HG02852 (cell line): ENCODE data around the gene CPA5.
"Not testable (repeated sequence)": the region's sequence is repeated elsewhere in the genome, so short reads cannot be mapped to it uniquely, and the experiment has no call there.

ENCODE experiments used
- ATAC-seq: cut with Tn5 transposase; IDR thresholded peaks from one replicate; pipeline ENCODE4 v1.9.1; 2021; ENCODE audit warnings: mild to moderate bottlenecking, moderate library complexity; ENCODE audit not compliant: unreplicated experiment

CPA5 gene

DNA sequence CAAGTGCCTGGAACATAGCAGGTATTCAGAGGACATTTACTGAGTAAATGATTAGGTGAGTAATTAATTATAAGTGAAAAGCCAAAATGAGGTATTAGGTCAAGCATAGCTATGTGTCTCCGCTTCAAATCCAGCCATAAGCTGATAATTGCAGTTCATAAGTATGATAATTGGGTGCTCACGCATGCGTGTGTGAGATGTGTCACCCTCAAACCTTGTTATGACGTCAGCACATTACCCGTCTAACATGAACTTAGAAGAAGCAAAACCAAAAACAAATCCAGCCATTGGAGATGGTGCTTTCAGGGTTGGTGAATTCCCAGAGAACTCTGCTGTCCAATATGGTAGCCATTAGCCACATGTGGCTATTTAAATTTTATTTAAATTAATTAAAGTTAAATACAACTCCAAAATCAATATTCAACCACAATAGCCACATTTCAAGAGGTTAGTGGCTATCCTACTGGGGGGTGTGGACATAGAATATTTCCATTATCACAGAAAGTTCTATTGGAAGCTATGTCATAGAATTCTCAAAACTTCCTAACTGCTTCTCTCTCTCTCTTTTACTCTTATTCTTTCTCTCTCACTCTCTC is at the start of gene CPA5:
TSS of gene CPA5 (plus strand) at position 546 of the 596 bp plus-strand sequence. CDS start 1,670 bp downstream, outside the sequence.
- no peak for ATAC-seq

- ATAC-seq: no peak
These were observed 48.2 kb upstream of the CPA5 start for GRCh38 chr7:130296221-130296951.

- no peak for ATAC-seq
These were observed 46.7 kb upstream of the CPA5 start for GRCh38 chr7:130297628-130298543.

DNA sequence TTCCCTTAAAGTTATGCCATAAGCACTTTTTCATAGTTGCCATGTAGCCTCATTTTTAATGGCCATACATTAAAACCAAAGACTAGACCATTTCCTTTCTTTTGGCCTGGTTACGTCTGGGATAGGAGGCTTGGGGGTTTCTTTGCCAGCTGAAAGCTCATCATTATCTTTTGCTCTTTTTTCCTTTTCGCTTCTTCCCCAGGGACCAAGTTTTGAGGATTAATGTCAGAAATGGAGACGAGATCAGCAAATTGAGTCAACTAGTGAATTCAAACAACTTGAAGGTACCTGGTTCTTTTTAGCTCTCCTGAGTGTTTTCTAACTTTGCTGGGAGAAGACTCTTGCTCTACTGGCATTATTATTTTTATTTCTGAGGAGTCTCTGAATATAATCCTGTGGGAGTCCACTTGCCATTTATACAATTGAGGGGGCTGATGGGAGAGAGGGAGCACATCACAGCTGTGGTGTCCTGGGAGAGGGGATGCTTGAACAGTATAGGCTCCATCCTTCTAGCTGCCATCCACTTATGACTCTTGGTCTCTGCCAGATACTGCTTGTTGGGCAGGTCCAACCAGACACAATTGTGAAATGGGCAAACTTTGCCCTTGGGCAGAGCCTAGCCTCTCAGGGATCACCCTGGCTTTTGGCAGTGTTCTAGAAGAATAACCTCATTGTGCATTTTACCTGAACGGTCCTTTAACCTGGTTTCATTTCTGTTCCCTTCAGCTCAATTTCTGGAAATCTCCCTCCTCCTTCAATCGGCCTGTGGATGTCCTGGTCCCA is 45.9 kb upstream of the CPA5 start:
- ATAC-seq: no peak

DNA sequence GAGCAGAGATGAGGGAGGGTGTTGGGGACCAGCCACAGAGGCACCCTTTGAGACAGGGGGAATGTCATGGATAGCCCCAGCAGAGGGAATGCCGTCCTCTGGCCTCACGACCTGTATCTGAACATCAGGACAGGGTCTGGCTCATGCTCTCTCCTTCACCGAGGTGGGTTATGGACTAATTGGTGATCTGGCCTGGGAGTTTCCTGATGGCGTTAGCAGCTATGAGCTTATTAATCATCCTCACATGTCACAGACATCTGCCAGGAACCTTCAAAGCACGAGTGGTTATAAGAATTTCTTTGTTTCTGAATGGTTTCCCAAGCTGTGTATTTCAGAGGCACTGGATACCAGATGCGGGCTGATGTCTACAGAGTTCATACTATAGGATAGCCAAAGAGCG is 44.8 kb upstream of the CPA5 start:
- ATAC-seq: no peak

DNA sequence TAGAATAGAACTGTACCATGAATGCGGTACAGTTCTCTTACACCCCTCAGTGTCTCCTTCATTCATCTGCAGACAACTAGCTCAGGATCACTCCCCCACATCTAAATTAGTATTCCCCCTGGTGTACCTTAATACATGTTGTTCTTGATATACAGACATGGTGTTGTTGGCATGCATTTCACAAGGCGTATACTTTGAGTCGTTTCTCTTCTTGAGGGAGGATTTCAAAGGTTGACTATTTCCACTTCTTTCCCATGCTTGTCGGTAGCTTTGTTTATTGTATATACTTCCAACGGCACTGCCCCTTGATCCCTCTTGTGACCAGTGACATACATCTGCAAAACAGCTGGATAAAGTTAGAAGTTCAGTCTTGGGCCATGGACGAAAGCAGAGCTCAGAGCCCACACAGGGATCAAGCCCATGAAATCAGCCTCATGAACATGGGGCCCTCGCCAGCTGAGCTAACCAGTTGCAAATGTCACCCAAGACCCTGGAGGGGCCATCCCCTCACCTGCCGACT is 43.1 kb upstream of the CPA5 start:
- ATAC-seq: no peak

DNA sequence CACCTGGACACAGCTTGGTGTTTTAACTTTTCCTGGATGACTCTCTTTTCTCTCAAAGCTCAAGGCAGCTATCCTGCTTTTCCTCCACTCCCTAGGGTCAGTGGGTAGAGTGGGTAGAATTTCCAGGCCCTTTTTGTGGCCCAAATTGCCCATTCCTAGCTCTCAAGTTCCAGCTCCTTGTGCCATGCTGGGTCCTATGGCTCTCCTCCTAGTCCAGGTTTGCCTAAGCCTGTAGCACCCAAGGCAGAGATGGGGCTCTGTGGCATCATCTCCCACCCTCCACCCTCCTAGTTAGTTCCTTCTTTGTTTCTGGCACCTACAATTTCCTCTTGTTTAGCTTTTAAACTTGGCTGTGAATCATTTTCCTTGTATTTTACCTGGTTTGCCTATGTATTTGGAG is 42.0 kb upstream of the CPA5 start:
- no peak for ATAC-seq

GRCh38 chr7:130303127-130303526 is 41.5 kb upstream of the CPA5 start:
- ATAC-seq: no peak

- ATAC-seq: no peak
These were observed 41.1 kb upstream of the CPA5 start for GRCh38 chr7:130303551-130303950.

DNA sequence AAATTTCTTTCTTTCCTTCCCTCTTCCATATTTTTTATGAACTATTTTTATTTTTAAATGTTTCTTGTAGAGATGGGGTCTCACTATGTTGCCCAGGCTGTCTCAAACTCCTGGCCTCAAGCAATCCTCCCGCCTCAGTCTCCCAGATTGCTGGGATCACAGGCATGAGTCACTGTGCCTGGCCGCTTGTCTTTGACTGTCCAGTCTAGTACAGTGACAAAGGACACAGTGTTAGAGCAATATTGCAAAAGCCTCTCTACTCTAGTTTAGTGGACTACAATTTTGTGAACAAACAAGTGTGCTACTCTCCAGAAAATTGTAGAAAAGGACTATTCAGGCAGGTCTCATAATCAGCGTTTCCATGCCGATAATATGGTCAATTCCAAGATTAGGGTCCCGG is 40.6 kb upstream of the CPA5 start:
- ATAC-seq: no peak

GRCh38 chr7:130304878-130305277 is 39.7 kb upstream of the CPA5 start:
- no peak for ATAC-seq

- ATAC-seq: no peak
These were observed 39.1 kb upstream of the CPA5 start for GRCh38 chr7:130305433-130306042.

DNA sequence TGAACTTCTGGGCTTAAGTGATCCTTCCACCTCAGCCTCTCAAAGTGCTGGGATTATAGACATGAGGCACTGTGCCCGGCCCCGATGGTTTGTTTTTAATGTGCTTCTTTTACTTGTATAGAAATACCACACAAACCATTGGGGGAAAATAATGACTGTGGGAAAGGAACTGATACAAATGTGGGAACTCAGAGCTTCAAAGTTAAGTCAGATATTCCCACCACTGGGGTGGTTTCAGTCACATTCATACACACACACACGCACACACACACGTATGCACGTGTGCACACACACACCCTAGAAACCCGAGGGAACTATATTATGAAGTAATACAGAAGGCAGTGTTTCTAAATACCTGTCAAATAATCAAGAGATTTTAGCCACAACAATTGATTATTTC is 34.6 kb upstream of the CPA5 start:
- no peak for ATAC-seq

DNA sequence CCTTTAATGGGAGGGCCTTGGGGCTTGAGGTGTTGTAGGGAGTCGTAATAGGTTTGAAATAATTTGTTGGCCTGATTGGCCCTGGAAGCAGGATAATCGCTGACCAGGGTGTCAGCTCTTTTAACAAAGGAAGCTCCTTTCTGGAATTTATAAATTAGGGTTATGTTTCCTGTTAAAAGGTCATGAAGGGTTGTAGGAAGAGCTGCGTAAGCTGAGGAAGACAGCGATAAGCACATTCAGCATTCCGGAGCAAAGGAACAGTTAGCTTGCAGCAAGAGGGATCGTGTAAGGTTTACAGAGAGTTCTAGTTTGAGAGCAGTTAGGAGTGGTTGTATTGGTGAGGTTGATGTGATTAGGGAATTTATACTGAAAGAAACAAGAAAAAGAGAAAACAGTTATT is 30.3 kb upstream of the CPA5 start:
- no peak for ATAC-seq

- no peak for ATAC-seq
These were observed 25.1 kb upstream of the CPA5 start for GRCh38 chr7:130319541-130319940.

GRCh38 chr7:130321542-130322229 is 22.9 kb upstream of the CPA5 start:
- not testable (repeated sequence) for ATAC-seq

GRCh38 chr7:130322615-130323014 is 22.0 kb upstream of the CPA5 start:
- ATAC-seq: no peak

- ATAC-seq: no peak
These were observed 20.2 kb upstream of the CPA5 start for GRCh38 chr7:130324306-130324943.

DNA sequence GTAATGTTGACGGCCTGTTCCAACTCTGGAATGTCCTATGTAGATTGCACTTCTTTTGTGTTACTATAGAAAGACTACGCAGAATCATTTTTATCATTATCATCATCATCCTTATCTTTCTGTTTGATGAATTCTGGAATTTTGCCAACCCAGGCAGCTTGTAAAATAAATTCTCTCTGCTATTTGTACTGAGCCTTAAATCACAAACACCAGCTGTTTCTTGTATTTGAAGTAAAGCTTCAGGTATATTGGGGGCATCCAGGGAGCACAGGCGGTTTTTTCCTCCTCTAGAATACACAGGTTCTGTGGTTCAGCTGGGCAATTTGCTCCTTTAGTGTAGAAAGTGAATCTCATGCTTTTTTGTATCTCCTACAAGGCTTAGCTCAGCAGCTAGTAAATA is 14.9 kb upstream of the CPA5 start:
- no peak for ATAC-seq
